Lung microvascular endothelial cell (primary cell): Measurements from ENCODE around the gene GYG2. TPM values are rescaled to one million over a fixed set of nuclear protein-coding genes. Genes with fewer than 3 reads are reported as not detected.

ENCODE experiments used
- DNase-seq, 2 donors: peaks; one replicate each; pipeline versions ENCODE4 v3.0.0 to v3.0.0-alpha.2; 2010; ENCODE audit warnings: low read depth in 2 of 2
- total RNA-seq: library from RNA; depleted of rRNA; stranded (reverse); fragments of >200 nt; gene quantifications from 2 replicates; pipeline ENCODE4 v1.2.1, GENCODE V29; 2014

GYG2 gene
- total RNA-seq, 1 donor from 2014 or later: 0.40 TPM

DNA sequence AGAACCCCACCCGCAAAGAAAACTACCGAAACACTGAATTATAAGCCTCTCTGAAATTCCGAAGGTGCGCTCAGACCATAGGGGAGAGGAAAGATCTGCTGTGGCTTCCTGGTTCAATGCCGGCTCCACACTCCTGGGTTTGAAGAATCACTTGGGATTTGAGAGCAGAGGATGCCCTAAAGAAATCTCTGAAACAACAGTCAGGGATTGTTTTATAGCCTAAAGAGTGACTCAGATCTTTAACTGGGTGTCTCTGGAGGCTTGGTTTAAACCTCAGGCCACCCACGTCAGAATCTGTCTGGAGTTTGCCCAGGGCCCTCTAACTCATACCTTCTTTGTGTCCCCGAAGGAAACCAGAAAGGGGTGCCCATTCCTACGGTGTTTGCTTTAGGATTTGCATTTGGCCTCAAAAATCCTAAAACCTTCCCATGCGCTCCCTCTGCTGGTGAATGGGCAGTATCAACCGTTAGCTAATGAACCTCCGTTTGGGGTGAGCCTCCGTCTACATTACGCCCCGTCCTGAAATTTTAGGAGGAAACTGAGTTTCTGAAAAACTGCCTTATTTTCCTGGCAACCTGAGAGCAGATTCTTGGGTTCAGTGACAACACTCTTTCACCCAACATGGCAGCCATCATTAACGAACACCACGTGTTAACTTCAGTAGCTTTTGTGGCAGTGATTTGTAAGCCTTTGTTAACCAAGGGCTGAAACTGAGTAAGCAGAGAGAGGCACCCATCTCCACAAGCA, 16.4 kb upstream of the GYG2 start:
- peak; percentile 27 to 54 for DNase-seq

- no peak for DNase-seq
These were observed 11.7 kb upstream of the GYG2 start for GRCh38 chrX:2817036-2817435.

GRCh38 chrX:2819345-2820135, 9.2 kb upstream of the GYG2 start:
- DNase-seq: peak; percentile 44 to 72

DNA sequence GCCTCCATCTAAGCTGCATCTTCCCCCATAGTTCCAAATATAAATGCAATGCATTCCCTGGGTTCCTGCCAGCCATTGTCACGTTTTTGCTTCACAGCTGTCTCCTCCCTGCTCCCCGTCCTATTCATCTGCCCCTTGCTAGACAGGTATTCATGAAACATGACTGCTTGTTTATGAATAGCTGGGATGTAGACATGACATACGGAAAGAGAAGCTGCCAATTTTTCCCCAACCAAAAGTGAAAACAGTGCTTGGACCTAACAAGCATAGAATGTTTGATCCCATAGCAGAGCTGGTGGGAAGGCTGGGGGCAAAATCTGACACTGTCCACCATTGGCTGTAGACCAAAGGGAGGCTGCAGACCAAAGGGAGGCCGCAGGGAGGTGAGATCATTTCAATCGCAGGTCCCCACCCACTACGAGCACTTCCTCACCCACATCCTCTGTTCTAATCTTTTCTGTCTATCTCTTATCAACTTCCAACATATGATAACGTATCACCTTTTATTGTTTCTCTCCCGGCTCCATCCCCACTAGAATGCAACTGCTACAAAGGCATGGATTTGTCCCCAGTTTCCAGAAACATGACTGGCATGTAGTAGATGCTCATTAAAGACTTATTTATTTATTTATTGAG, 8.5 kb upstream of the GYG2 start:
- DNase-seq: peak; percentile 43 to 92

- DNase-seq: no peak
These were observed 4.8 kb upstream of the GYG2 start for GRCh38 chrX:2823795-2824386.

- no peak for DNase-seq
These were observed 3.8 kb upstream of the GYG2 start for GRCh38 chrX:2824886-2825285.

DNA sequence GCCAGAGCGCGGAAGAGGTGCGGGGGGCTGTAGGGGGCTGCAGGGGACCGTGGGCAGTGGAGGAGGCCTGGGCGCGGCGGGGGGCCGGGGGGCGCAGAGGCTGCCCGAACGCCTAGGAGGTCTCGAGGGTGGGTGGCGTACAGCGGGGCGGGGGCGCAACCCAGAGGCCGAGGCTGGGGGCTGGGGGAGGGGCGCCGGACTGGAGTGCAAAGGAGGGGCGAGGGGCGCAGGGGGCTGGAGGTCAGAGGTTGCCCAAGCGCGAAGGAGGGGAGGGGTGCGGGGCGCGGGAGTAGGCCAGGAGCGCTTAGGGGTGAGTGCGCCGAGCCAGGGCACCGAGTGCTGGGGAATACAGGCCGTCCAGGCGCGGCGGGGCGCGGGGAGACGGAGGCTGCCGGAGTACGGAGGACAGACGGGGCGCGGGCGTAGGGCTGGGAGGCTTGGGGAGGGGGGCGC, 255 bp downstream of the GYG2 start:
- no peak for DNase-seq

DNA sequence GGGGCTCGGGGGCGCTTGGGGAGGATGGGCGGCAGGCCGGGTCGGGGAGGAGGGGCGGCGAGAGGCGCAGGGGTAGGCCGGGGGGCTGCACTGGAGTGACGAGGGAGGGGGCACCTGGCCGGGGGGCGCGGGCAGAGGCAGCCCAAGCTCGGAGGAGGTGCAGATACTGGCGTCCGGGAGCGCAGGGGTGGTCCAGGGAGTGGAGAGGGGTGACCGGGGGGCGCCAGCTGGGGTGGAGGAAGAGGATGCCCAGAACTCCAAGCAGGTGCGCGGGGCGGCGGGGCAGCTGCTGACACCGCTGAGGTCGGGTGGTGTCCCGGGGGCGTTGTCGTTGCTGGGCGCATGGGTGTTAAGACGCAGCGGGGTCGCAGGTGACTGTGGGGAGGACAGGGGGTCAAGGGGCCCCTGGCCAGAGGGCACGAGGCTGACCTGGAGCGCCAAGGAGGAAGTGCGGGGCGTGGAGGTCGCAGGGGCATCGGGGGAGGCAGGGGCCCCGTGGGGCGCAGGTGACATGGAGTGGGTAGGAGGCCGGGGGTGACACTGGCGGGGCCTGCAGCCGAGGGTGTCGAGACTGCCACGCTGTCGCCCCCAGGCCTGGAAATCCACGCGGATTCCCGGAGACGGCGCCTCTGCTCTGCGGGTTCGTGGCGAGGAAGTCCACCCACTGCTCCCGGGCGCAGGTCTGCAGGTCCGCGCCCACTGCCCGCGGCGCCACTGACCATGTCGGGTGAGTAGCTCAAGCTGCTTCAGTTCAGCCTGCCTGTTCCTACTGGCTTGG, 928 bp downstream of the GYG2 start:
- DNase-seq: no peak

DNA sequence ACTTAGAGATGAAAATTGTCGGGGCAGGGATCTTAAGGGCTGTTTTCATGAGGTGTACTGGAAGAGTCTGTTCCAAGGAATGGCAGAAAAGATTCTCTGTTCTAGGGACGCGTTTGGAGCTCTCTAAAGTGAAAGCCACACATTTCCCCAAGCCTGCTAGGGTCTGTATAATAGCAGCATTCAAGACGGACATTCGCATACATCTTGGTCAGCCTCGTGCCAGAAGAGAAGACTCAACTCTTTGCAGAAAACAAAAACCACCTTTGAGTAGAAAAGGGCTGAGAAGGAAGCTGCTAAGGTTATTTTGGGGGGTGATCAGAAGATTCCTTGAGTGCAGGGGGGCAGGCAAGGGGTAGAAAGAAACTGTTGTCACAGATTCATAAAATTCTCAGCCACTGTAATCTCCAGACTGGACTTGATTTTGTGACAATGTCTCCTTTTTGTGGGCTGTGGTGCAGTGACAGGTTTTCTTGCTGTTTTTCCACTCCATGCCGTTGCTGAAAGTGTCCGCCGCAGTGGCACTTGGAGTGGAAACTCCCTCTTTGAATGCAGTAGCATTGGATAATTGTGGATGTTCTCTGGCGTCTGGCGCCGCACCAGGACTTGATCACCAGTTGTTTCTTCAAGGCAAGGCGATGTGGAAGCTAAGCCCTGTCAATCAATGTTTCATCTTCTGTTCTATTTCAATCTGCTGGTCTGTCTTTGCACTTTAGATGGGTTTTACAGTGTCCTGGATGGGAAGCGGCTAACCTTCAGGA, 2.9 kb downstream of the GYG2 start:
- no peak for DNase-seq

DNA sequence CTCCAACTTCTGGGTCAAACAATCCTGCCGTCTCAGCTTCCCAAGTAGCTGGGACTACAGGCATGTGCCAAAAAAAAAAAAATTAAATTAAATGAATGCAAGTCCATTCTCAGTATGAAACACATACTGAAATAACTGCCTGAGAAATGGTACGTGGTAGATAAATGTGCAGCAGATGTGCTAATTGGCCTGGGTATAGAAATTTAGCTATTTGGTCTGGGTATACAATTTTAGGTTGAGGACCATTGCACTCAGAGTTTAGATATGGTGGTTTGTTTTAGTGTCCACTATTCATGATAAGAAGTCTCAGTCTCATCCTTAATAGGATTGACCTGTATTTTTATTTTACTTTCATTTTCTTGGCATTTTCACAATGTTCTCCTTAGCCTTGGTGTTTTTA, 9.2 kb downstream of the GYG2 start:
- no peak for DNase-seq

- no peak for DNase-seq
These were observed 12.2 kb downstream of the GYG2 start for GRCh38 chrX:2840961-2841360.

DNA sequence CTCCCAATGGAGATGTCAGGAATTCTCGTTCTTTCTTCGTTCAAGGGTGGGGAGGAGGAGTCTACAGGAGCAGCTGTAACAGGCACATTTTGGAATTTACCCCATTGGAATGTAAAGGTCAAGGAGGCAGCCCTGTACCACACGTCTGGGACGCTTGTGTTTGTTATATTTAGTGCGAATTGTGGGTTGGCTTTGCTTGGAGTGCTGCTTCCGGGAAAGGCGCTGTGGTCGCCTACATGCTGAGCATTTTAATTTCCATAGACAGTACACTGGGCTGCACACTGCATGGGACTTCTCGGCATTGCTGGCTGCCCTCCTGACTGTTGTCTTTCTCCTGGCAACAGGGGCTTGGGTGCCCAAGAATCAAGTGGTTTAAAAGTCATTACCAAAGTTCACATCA, 12.8 kb downstream of the GYG2 start:
- no peak for DNase-seq

- DNase-seq: no peak
These were observed 18.3 kb downstream of the GYG2 start for GRCh38 chrX:2846992-2847391.

GRCh38 chrX:2848871-2849301, 20.2 kb downstream of the GYG2 start:
- DNase-seq: no peak

- no peak for DNase-seq
These were observed 26.2 kb downstream of the GYG2 start for GRCh38 chrX:2854918-2855317.

DNA sequence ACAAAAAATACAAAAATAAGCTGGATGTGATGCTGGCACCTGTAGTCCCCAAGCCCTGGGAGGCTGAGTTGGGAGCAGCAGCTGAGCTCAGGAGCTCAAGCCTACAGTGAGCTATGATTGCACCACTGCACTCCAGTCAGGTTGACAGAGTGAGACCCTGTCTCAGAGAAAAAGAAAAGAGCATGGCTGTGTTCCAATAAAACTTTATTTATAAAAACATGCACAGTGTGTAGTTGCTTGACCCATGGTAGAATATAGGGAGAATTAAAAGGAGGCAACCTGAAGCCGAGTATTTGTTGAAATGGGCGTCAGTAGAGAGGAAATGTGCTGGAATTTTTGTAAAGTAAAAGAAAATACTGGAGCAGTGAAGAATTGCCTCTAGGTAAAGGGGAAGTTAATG, 27.0 kb downstream of the GYG2 start:
- no peak for DNase-seq

DNA sequence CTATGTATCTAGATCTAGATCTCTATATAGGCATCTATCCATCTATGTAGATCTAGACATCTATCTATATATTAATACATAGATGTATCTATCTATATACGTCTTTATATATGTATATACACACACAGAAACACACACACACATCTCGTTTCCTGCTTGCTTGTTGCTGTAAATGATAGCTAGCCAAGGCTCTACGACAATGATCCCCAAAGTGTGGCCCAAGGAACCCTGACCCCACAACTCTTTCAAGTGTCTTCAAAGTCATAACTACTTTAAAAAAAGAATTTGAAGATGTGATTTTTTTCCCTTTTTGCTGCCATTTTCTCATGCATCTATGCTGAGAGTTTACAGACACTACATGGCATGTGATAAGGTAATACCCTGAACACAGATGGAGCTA, 28.8 kb downstream of the GYG2 start:
- DNase-seq: no peak

DNA sequence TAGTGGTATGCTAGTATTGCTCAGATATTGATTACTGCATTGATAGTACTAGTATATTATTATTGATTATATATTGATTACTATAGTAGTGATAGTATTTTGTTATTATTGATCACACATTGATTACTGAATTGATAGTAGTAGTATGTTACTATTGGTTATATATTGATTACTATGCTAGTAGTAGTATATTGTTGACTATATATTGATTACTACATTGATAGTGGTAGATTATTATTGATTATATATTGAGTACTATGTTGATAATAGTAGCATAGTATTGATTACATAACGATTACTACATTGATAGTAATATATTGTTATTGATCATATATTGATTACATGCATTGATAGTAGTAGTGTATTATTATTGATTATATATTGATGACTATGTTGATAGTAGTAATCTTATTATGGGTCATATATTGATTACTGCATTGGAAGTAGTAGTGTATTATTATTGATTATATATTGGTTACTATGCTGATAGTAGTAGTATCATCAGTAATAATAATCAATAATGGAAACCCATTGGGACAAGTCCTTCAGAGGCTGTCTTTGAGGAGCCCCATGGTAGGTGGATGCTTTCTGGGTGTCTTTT, 30.6 kb downstream of the GYG2 start:
- DNase-seq: no peak

- no peak for DNase-seq
These were observed 33.7 kb downstream of the GYG2 start for GRCh38 chrX:2862404-2862803.

- no peak for DNase-seq
These were observed 34.9 kb downstream of the GYG2 start for GRCh38 chrX:2863646-2864045.
